H1 (cell line): ENCODE results near the gene SLX9. TPM values are rescaled to one million over a fixed set of nuclear protein-coding genes. Genes with fewer than 3 reads are reported as not detected.

ENCODE experiments used
- CTCF ChIA-PET: fragments of 300-600 bp; sonication (Branson Sonifier 250); formaldehyde crosslinking; loops from one replicate; lab custom pipeline; 2021; ENCODE audit not compliant: partially characterized antibody; lab: Charles Lee
- POLR2A ChIA-PET: fragments of 300-600 bp; sonication (Branson Sonifier 250); formaldehyde crosslinking; loops from one replicate; lab custom pipeline; 2021; ENCODE audit warnings: inconsistent platforms; ENCODE audit not compliant: partially characterized antibody; lab: Charles Lee
- DNase-seq, 2 experiments: peaks; one replicate each; pipeline versions ENCODE4 v3.0.0 to v3.0.0-alpha.2; 2010 to 2022; ENCODE audit warnings: low spot score in 2 of 2, low read depth in 1 of 2, mixed read lengths in 1 of 2
- FAIRE-seq: peaks from 2 replicates; lab custom pipeline; 2011; peaks lifted over from hg19 to GRCh38; lab: Jason Lieb, UNC
- H2AFZ ChIP-seq: 2 replicates; pipeline ENCODE4 v1.8.1; 2012; ENCODE audit warnings: low read length, inconsistent platforms
- H2AK5ac ChIP-seq: 2 replicates; pipeline ENCODE4 v1.6.1; 2013; ENCODE audit warnings: low read depth, low read length
- H2BK120ac ChIP-seq: replicated peaks from 2 replicates; pipeline ENCODE3; 2013; ENCODE audit warnings: low read depth, low read length, inconsistent platforms
- H2BK12ac ChIP-seq: 2 replicates; pipeline ENCODE4 v1.6.1; 2013; ENCODE audit warnings: low read depth, low read length
- H2BK15ac ChIP-seq: 2 replicates; pipeline ENCODE4 v1.6.1; 2013; ENCODE audit warnings: low read length
- H2BK20ac ChIP-seq: 2 replicates; pipeline ENCODE4 v1.6.1; 2013; ENCODE audit warnings: low read length
- H2BK5ac ChIP-seq: 2 replicates; pipeline ENCODE4 v1.6.1; 2013; ENCODE audit warnings: low read depth, low read length
- H3K14ac ChIP-seq: 2 replicates; pipeline ENCODE4 v1.6.1; 2013; ENCODE audit warnings: inconsistent platforms; ENCODE audit not compliant: insufficient read length
- H3K18ac ChIP-seq: 2 replicates; pipeline ENCODE4 v1.6.1; 2013; ENCODE audit warnings: low read length; ENCODE audit errors: extremely low read depth
- H3K23ac ChIP-seq: 2 replicates; pipeline ENCODE4 v1.6.1; 2013; ENCODE audit warnings: inconsistent platforms; ENCODE audit not compliant: insufficient read length
- H3K23me2 ChIP-seq: 2 replicates; pipeline ENCODE4 v1.6.1; 2013; ENCODE audit warnings: low read depth, low read length
- H3K27ac ChIP-seq: 2 replicates; pipeline ENCODE4 v1.6.1; 2011; ENCODE audit warnings: low read depth, low read length, inconsistent platforms
- H3K27me3 ChIP-seq, 4 experiments: replicated peaks in 1 of 4; 1 replicate in 1 of 4; 2 replicates in 3 of 4; pipeline versions ENCODE4 v1.6.1 to v1.8.1; 2011 to 2013; ENCODE audit warnings: low read length in 3 of 4, mild to moderate bottlenecking in 3 of 4, inconsistent platforms in 2 of 4, mixed read lengths in 2 of 4, moderate library complexity in 1 of 4; ENCODE audit not compliant: control insufficient read depth in 3 of 4, insufficient read depth in 3 of 4; ENCODE audit errors: extremely low read depth in 1 of 4
- H3K36me3 ChIP-seq, 4 experiments: 2 replicates each; pipeline versions ENCODE4 v1.6.1 to v1.8.1; 2011 to 2013; ENCODE audit warnings: mild to moderate bottlenecking in 4 of 4, low read length in 3 of 4, moderate library complexity in 2 of 4, control low read depth in 1 of 4, inconsistent platforms in 1 of 4; ENCODE audit not compliant: insufficient read depth in 4 of 4, control insufficient read depth in 2 of 4
- H3K4ac ChIP-seq: replicated peaks from 2 replicates; pipeline ENCODE3; 2013; ENCODE audit warnings: low read length, low read depth, mixed read lengths, inconsistent platforms; ENCODE audit not compliant: insufficient read length
- H3K4me1 ChIP-seq, 4 experiments: replicated peaks in 1 of 4; 1 replicate in 1 of 4; 2 replicates in 3 of 4; pipeline versions ENCODE4 v1.6.1 to v1.8.1; 2011 to 2013; ENCODE audit warnings: low read length in 3 of 4, inconsistent platforms in 2 of 4, mixed read lengths in 1 of 4; ENCODE audit not compliant: insufficient read depth in 4 of 4, control insufficient read depth in 3 of 4
- H3K4me2 ChIP-seq, 2 experiments: 2 replicates each; pipeline versions ENCODE4 v1.6.1 to v1.8.1; 2011 to 2013; ENCODE audit warnings: low read depth in 2 of 2, low read length in 2 of 2, control low read depth in 1 of 2, inconsistent platforms in 1 of 2, mild to moderate bottlenecking in 1 of 2; ENCODE audit not compliant: insufficient read depth in 1 of 2
- H3K4me3 ChIP-seq, 4 experiments: fragments of 200-600, 300-600 bp in 1 of 4; sonication (generic), shearing (Covaris generic), sonication (Bioruptor Twin) in 1 of 4; 2 replicates each; pipeline versions ENCODE4 v1.5.1 to v1.8.1; 2011 to 2016; ENCODE audit warnings: low read length in 4 of 4, low read depth in 3 of 4, control low read depth in 2 of 4, inconsistent platforms in 2 of 4, mild to moderate bottlenecking in 2 of 4, mixed read lengths in 1 of 4, moderate library complexity in 1 of 4; ENCODE audit not compliant: insufficient read depth in 2 of 4; ENCODE audit errors: extremely low read depth in 1 of 4
- H3K56ac ChIP-seq: replicated peaks from 2 replicates; pipeline ENCODE3; 2013; ENCODE audit warnings: low read depth, mild to moderate bottlenecking, mixed read lengths, low read length, inconsistent platforms; ENCODE audit not compliant: insufficient read length
- H3K79me1 ChIP-seq: 2 replicates; pipeline ENCODE4 v1.6.1; 2013; ENCODE audit warnings: low read depth, low read length, control low read depth
- H3K79me2 ChIP-seq, 2 experiments: 2 replicates each; pipeline versions ENCODE4 v1.6.1 to v1.8.1; 2012 to 2013; ENCODE audit warnings: low read length in 2 of 2, mild to moderate bottlenecking in 2 of 2, inconsistent platforms in 1 of 2; ENCODE audit not compliant: insufficient read depth in 2 of 2, control insufficient read depth in 1 of 2
- H3K9ac ChIP-seq, 4 experiments: replicated peaks in 1 of 4; 1 replicate in 1 of 4; 2 replicates in 3 of 4; pipeline versions ENCODE4 v1.6.1 to v1.8.1; 2011 to 2013; ENCODE audit warnings: low read depth in 3 of 4, low read length in 3 of 4, control low read depth in 2 of 4, mild to moderate bottlenecking in 2 of 4, moderate library complexity in 2 of 4, inconsistent platforms in 1 of 4; ENCODE audit errors: extremely low read depth in 1 of 4
- H3K9me3 ChIP-seq, 2 experiments: 2 replicates each; pipeline versions ENCODE4 v1.6.1 to v1.8.1; 2012 to 2013; ENCODE audit warnings: mild to moderate bottlenecking in 2 of 2, moderate library complexity in 2 of 2, control low read depth in 1 of 2, inconsistent platforms in 1 of 2, low read depth in 1 of 2, low read length in 1 of 2, mixed read lengths in 1 of 2; ENCODE audit not compliant: insufficient read depth in 2 of 2
- H4K20me1 ChIP-seq, 2 experiments: replicated peaks in 1 of 2; 2 replicates each; pipeline versions ENCODE3 to v1.8.1; 2011 to 2013; ENCODE audit warnings: inconsistent platforms in 2 of 2, low read length in 2 of 2, mild to moderate bottlenecking in 1 of 2; ENCODE audit not compliant: insufficient read depth in 2 of 2, control insufficient read depth in 1 of 2
- H4K5ac ChIP-seq: 2 replicates; pipeline ENCODE4 v1.6.1; 2013; ENCODE audit warnings: low read length, low read depth, mixed read lengths, inconsistent platforms; ENCODE audit not compliant: insufficient read length
- H4K8ac ChIP-seq: 2 replicates; pipeline ENCODE4 v1.8.0; 2013; ENCODE audit warnings: mild to moderate bottlenecking, moderate library complexity, low read length, inconsistent platforms; ENCODE audit not compliant: insufficient read depth; ENCODE audit errors: extremely low read depth
- H4K91ac ChIP-seq: replicated peaks from 2 replicates; pipeline ENCODE3; 2013; ENCODE audit warnings: low read length, mixed read lengths, inconsistent platforms; ENCODE audit not compliant: insufficient read length
- ASH2L ChIP-seq: fragments of 200-600, 300-600 bp; sonication (generic); IDR thresholded peaks from one replicate; pipeline ENCODE4 v1.7.1; 2017; ENCODE audit warnings: low read length
- BRCA1 ChIP-seq: IDR thresholded peaks from 2 replicates; pipeline ENCODE4 v1.6.1; 2012; ENCODE audit warnings: low read depth, low read length, improper control_type of control experiment
- CBX5 ChIP-seq: fragments of 300-800, 300-1000 bp; sonication (generic); IDR thresholded peaks from 2 replicates; pipeline ENCODE4 v1.7.1; 2016; ENCODE audit warnings: antibody characterized with exemption, low read length, low read depth
- CBX8 ChIP-seq: fragments of 300-800, 300-1000 bp; sonication (generic); IDR thresholded peaks from 2 replicates; pipeline ENCODE4 v1.7.1; 2016; ENCODE audit warnings: low read depth, low read length, borderline replicate concordance
- CHD2 ChIP-seq: IDR thresholded peaks from 2 replicates; pipeline ENCODE4 v1.6.1; 2012; ENCODE audit warnings: low read length, improper control_type of control experiment
- CREB1 ChIP-seq: IDR thresholded peaks from 2 replicates; pipeline ENCODE4 v1.6.1; 2012; ENCODE audit warnings: inconsistent platforms
- CTBP2 ChIP-seq: IDR thresholded peaks from 2 replicates; pipeline ENCODE4 v1.7.0; 2011; ENCODE audit warnings: borderline replicate concordance, mild to moderate bottlenecking, moderate library complexity, mixed read lengths, low read length; ENCODE audit not compliant: insufficient read depth, insufficient read length
- FOSL1 ChIP-seq: IDR thresholded peaks from 2 replicates; pipeline ENCODE4 v1.6.1; 2011; ENCODE audit warnings: mild to moderate bottlenecking, low read depth, low read length, moderate library complexity; ENCODE audit not compliant: insufficient read depth
- KDM4A ChIP-seq: IDR thresholded peaks from one replicate; pipeline ENCODE4 v1.7.1; 2012; ENCODE audit warnings: low read depth, mild to moderate bottlenecking, moderate library complexity, low read length, inconsistent platforms; ENCODE audit not compliant: severe bottlenecking
- RBBP5 ChIP-seq: IDR thresholded peaks from 2 replicates; pipeline ENCODE4 v1.7.1; 2012; ENCODE audit warnings: low read depth, mild to moderate bottlenecking, inconsistent platforms, low read length, moderate library complexity, borderline replicate concordance
- RFX5 ChIP-seq: IDR thresholded peaks from 2 replicates; pipeline ENCODE4 v1.6.1; 2011; ENCODE audit warnings: low read depth, low read length, improper control_type of control experiment, borderline replicate concordance
- RNF2 ChIP-seq: fragments of 200-900, 300-1000 bp; sonication (generic); IDR thresholded peaks from 2 replicates; pipeline ENCODE4 v1.7.1; 2016; ENCODE audit warnings: borderline replicate concordance, low read depth, mild to moderate bottlenecking, antibody characterized with exemption, low read length; ENCODE audit not compliant: poor library complexity, severe bottlenecking; ENCODE audit errors: missing control alignments
- RXRA ChIP-seq: IDR thresholded peaks from 2 replicates; pipeline ENCODE4 v1.6.1; 2011; ENCODE audit warnings: low read depth, mild to moderate bottlenecking, low read length, moderate library complexity; ENCODE audit not compliant: insufficient read depth
- TCF12 ChIP-seq: IDR thresholded peaks from 2 replicates; pipeline ENCODE4 v1.6.1; 2011; ENCODE audit warnings: low read depth, mild to moderate bottlenecking, low read length
- WGBS, 2 experiments: shearing (Covaris generic) in 1 of 2; methylation state at CpG; one replicate each; pipeline versions ENCODE4 v1.1.6 to v1.1.7; 2013 to 2015; ENCODE audit warnings: low lambda C conversion rate in 2 of 2, mixed read lengths in 2 of 2, inconsistent platforms in 1 of 2, low coverage in 1 of 2, missing lambda C conversion rate in 1 of 2; ENCODE audit not compliant: insufficient replicate concordance in 2 of 2, insufficient coverage in 1 of 2, insufficient read length in 1 of 2; ENCODE audit errors: extremely low coverage in 1 of 2, missing lambda C conversion rate in 1 of 2; 5-methylcytosine and 5-hydroxymethylcytosine counted together
- polyA plus RNA-seq, 7 experiments: library from polyadenylated mRNA; depleted of rRNA in 3 of 7; stranded (reverse) in 5 of 7; unstranded in 2 of 7; fragments of >200 nt in 5 of 7; fragments of 200-250 nt in 2 of 7; gene quantifications; 1 replicate in 5 of 7; 2 replicates in 1 of 7; 4 replicates in 1 of 7; pipeline versions ENCODE4 v1.2.1 to v1.2.3, GENCODE V29; 2011 to 2013; ENCODE audit warnings: missing spikeins in 2 of 7, mixed read lengths in 2 of 7
- total RNA-seq: library from RNA; stranded (reverse); fragmentation: NEBNext Ultra II Directional; extraction: Animal tissue kit (Norgen Biotek cat#: 25700); gene quantifications from 2 replicates; pipeline ENCODE4 v1.2.1, GENCODE V29; 2021

SLX9 gene
- total and polyA plus RNA-seq, 2 of the 8 experiments (the other 6 are each of a cell fraction or from before 2014, with no cell fraction given), result 17.7 to 57.3 TPM

DNA sequence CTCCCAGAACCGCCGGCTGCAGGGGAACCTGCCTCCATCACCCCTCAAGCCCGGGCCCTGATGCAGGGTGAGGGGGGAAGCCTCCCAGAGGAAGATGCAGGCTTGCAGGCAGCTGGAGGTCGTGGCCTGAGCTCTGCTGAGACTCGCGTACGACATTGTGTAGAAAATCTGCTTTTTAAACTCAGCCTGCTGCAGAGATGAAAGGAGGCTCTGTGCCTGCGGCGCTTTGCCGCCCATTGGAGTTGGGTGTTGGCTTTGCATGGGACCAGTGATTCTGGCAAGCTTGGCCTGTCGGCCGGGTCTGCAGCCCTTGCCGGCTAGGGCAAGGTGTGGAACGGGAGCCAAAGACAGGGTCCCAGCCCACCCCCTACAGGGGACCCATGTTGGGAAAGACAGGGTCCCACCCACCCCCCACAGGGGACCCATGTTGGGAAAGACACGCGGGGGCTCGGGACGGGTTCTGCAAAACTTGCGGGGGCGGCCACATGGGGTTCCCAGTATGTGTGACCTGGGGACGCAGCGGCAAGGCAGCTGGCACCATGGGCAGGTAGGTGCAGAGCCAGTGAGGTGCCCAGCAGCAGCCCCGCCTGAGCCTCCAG lies 55.6 kb downstream of the SLX9 start:
- H4K5ac ChIP-seq, result no peak overlapping the region
- no peak overlapping the region for H3K4me3 ChIP-seq
- H3K9me3 ChIP-seq, result no peaks in the 10 kb centered on the region
- no peak overlapping the region for H2BK20ac ChIP-seq
- no peak overlapping the region for H2BK15ac ChIP-seq
- no peak overlapping the region for H3K14ac ChIP-seq
- H3K56ac ChIP-seq, result no peak overlapping the region
- H3K9ac ChIP-seq, result no peak overlapping the region
- H3K4me1 ChIP-seq, result no peaks in the 10 kb centered on the region
- DNase-seq (no peak), FAIRE-seq (no peak)
- H3K23me2 ChIP-seq, result no peaks in the 10 kb centered on the region
- no peak overlapping the region for H3K23ac ChIP-seq
- no peak overlapping the region for H2BK120ac ChIP-seq
- 93% methylated on average over 18 of the region's 23 CpGs; no CpG with 5 or more reads in 1 of the 2 experiments for WGBS, 2 experiments
- no peak overlapping the region for H2BK12ac ChIP-seq
- H3K36me3 ChIP-seq, result no peaks in the 10 kb centered on the region
- no peak overlapping the region for H3K4me2 ChIP-seq
- H4K91ac ChIP-seq, result no peak overlapping the region
- H4K8ac ChIP-seq, result no peak overlapping the region
- no peak overlapping the region for H2AFZ ChIP-seq
- no peaks in the 10 kb centered on the region for H3K79me1 ChIP-seq
- no peaks in the 10 kb centered on the region; a peak in 1 of 7 replicates for H3K27me3 ChIP-seq
- no peaks in the 10 kb centered on the region for H3K79me2 ChIP-seq
- H3K18ac ChIP-seq, result no peak overlapping the region
- CTCF ChIA-PET, result interaction anchor here (0.6 to 1.7 kb wide), 5 partner anchors 31 to 142 kb away, joined by 3 to 4 read pairs (median 3); no protein-coding TSS in a partner anchor
- no peak overlapping the region for H2BK5ac ChIP-seq
- no peak overlapping the region for H2AK5ac ChIP-seq
- POLR2A ChIA-PET, result interaction anchor here (1.4 kb wide), 1 partner anchor 468 kb away, joined by 3 read pairs; no protein-coding TSS in a partner anchor
- no peak overlapping the region for H3K4ac ChIP-seq
- no peak overlapping the region for H3K27ac ChIP-seq
- peaks cover 0 to 1% of the 10 kb centered on the region in 2 experiments for H4K20me1 ChIP-seq
- TF ChIP-seq KDM4A, result no peak
- TF ChIP-seq RXRA, result no peak
- no peak for TF ChIP-seq ASH2L
- no peak for TF ChIP-seq CHD2
- TF ChIP-seq CBX5, result no peak
- no peak for TF ChIP-seq RBBP5
- no peak for TF ChIP-seq BRCA1
- TF ChIP-seq RNF2, result no peak
- no peak for TF ChIP-seq CREB1
- no peak for TF ChIP-seq TCF12
- TF ChIP-seq CBX8, result no peak
- no peak for TF ChIP-seq CTBP2
- TF ChIP-seq RFX5, result no peak
- TF ChIP-seq FOSL1, result no peak
